Testis (tissue), 3 donors: Measurements from ENCODE around the gene DPH2. TPM values are rescaled to one million over a fixed set of nuclear protein-coding genes. Genes with fewer than 3 reads are reported as not detected.

Source experiments
- DNase-seq: peaks from one replicate; pipeline ENCODE4 v3.0.0-alpha.2; 2019
- H3K27ac ChIP-seq, 2 donors: fragments of 200-600 bp; sonication (generic); one replicate each; pipeline ENCODE4 v1.5.1; 2019
- H3K27me3 ChIP-seq: fragments of 200-600 bp; sonication (generic); one replicate; pipeline ENCODE4 v1.5.1; 2019
- H3K36me3 ChIP-seq: fragments of 200-600 bp; sonication (generic); one replicate; pipeline ENCODE4 v1.5.1; 2017; ENCODE audit warnings: low read depth; ENCODE audit errors: missing control alignments
- H3K4me1 ChIP-seq: fragments of 200-600 bp; sonication (generic); one replicate; pipeline ENCODE4 v1.5.1; 2019
- H3K4me3 ChIP-seq, 2 donors: fragments of 200-600 bp; sonication (generic); one replicate each; pipeline ENCODE4 v1.5.1; 2017 to 2019
- H3K9me3 ChIP-seq: fragments of 200-600 bp; sonication (generic); one replicate; pipeline ENCODE4 v1.5.1; 2017
- POLR2A ChIP-seq: fragments of 450-650 bp; IDR thresholded peaks from one replicate; pipeline ENCODE4 v1.6.1; 2017; ENCODE audit warnings: antibody characterized with exemption, mild to moderate bottlenecking, moderate library complexity
- WGBS, 2 donors: methylation state at CpG; one replicate each; pipeline ENCODE4 v1.1.5; 2018; 5-methylcytosine and 5-hydroxymethylcytosine counted together
- intact Hi-C: fragments of 100-400 bp; cut with DNase I; formaldehyde crosslinking; loops from one replicate; pipeline ENCODE4 v1.15.1; 2023; ENCODE audit warnings: low total_unique reads
- polyA plus RNA-seq: library from polyadenylated mRNA; stranded (reverse); fragments of 350-450 nt; fragmentation: Illumina TruSeq; extraction: RNeasy Lipid Tissue Mini Kit (QIAGEN cat#74804); gene quantifications from one replicate; pipeline ENCODE4 v1.2.3, GENCODE V29; 2014; ENCODE audit warnings: low read depth, low replicate concordance; ENCODE audit not compliant: insufficient read depth
- total RNA-seq, 2 donors: library from RNA; depleted of rRNA; stranded (reverse); fragments of >200 nt; gene quantifications; one replicate each; pipeline ENCODE4 v1.2.3, GENCODE V29; 2016
- TF ChIP-seq, protein P1 (sequence below), 3 experiments: fragments of 450-650 bp in 2 of 3; fragments of 200-600 bp in 1 of 3; sonication (generic) in 1 of 3; IDR thresholded peaks; one replicate each; pipeline ENCODE4 v1.5.1; 2016 to 2019; ENCODE audit warnings: antibody characterized with exemption in 3 of 3, mild to moderate bottlenecking in 2 of 3, moderate library complexity in 1 of 3

DPH2 gene
- total and polyA plus RNA-seq, 3 donors from 2014 or later: 27.6 to 44.7 (median 39.4) TPM

- Histone ChIP-seq H3K4me1 (peaks cover 5% of the 10 kb centered on the region), H3K9me3 (no peaks in the 10 kb centered on the region), H3K27me3 (no peaks in the 10 kb centered on the region), H3K36me3 (no peaks in the 10 kb centered on the region), H3K4me3 (no peak overlapping the region), H3K27ac (no peak overlapping the region)
- TF ChIP-seq POLR2A: no peak
- TF ChIP-seq, protein P1, sequence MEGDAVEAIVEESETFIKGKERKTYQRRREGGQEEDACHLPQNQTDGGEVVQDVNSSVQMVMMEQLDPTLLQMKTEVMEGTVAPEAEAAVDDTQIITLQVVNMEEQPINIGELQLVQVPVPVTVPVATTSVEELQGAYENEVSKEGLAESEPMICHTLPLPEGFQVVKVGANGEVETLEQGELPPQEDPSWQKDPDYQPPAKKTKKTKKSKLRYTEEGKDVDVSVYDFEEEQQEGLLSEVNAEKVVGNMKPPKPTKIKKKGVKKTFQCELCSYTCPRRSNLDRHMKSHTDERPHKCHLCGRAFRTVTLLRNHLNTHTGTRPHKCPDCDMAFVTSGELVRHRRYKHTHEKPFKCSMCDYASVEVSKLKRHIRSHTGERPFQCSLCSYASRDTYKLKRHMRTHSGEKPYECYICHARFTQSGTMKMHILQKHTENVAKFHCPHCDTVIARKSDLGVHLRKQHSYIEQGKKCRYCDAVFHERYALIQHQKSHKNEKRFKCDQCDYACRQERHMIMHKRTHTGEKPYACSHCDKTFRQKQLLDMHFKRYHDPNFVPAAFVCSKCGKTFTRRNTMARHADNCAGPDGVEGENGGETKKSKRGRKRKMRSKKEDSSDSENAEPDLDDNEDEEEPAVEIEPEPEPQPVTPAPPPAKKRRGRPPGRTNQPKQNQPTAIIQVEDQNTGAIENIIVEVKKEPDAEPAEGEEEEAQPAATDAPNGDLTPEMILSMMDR (IDR thresholded peaks at IDR 0.05): no peak
- no peak for DNase-seq
- intact Hi-C loops: no loop called here
- 85 to 90% methylated on average over 11 of the region's 11 CpGs for WGBS, 2 donors
These were observed 28.2 kb downstream of the DPH2 start for GRCh38 chr1:43998000-43998378.

DNA sequence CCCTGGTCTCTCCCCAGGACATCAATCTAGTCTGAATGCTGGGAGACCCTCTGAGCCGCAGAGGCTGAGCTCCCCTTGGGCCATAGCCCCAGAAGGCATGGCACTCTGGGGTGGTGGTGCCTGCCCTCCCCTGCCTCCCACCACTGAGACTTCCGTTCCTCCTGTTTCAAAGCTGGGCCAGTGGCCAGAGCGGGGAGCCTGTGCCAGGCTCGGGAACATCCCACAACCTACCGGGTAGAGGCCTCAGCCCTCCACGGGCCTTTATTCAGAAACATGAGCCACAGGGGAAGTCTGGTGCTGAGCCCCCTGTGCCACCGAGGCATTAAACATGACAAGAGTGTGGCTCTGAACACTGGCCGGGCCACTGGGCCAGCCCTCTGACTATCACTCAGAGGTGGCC, 29.6 kb downstream of the DPH2 start:
- no peak overlapping the region for H3K4me3 ChIP-seq

GRCh38 chr1:44000122-44000665, 30.4 kb downstream of the DPH2 start:
- Histone ChIP-seq H3K27ac (no peak overlapping the region), H3K27me3 (no peaks in the 10 kb centered on the region), H3K36me3 (no peaks in the 10 kb centered on the region), H3K9me3 (no peaks in the 10 kb centered on the region), H3K4me1 (peaks cover 5% of the 10 kb centered on the region), H3K4me3 (no peak overlapping the region)
- 64 to 88% methylated on average over 4 to 8 of the region's 8 CpGs for WGBS, 2 donors
- TF ChIP-seq, protein P1 (IDR thresholded peaks at IDR 0.05): no peak
- TF ChIP-seq POLR2A: no peak
- DNase-seq: no peak
- intact Hi-C loops: no loop called here

More for the DNA sequence above, 29.6 kb downstream of the DPH2 start:
- intact Hi-C loops: no loop called here
- 68 to 74% methylated on average over 5 to 8 of the region's 8 CpGs for WGBS, 2 donors
- Histone ChIP-seq H3K4me1 (peaks cover 5% of the 10 kb centered on the region), H3K9me3 (no peaks in the 10 kb centered on the region), H3K36me3 (no peaks in the 10 kb centered on the region), H3K27ac (no peak overlapping the region), H3K27me3 (no peaks in the 10 kb centered on the region)
- TF ChIP-seq, protein P1 (IDR thresholded peaks at IDR 0.05): no peak
- peak; percentile 60 for DNase-seq

- intact Hi-C loops: no loop called here
- Histone ChIP-seq H3K4me1 (peaks cover 5% of the 10 kb centered on the region), H3K27me3 (no peaks in the 10 kb centered on the region), H3K9me3 (no peaks in the 10 kb centered on the region), H3K4me3 (no peak overlapping the region), H3K36me3 (no peaks in the 10 kb centered on the region), H3K27ac (no peak overlapping the region)
- no peak for DNase-seq
- 87 to 88% methylated on average over 5 to 8 of the region's 8 CpGs for WGBS, 2 donors
- no peak for TF ChIP-seq POLR2A
- TF ChIP-seq, protein P1 (IDR thresholded peaks at IDR 0.05): no peak
These were observed 32.4 kb downstream of the DPH2 start for GRCh38 chr1:44002165-44002564.

GRCh38 chr1:44002606-44003157, 32.9 kb downstream of the DPH2 start:
- intact Hi-C loops: no loop called here
- no peak for TF ChIP-seq POLR2A
- 83 to 91% methylated on average over 2 to 14 of the region's 14 CpGs for WGBS, 2 donors
- no peak overlapping the region for H3K27ac ChIP-seq
- H3K27me3 ChIP-seq: no peaks in the 10 kb centered on the region
- no peak overlapping the region for H3K4me3 ChIP-seq
- peaks cover 5% of the 10 kb centered on the region for H3K4me1 ChIP-seq
- no peaks in the 10 kb centered on the region for H3K36me3 ChIP-seq
- DNase-seq: no peak
- no peaks in the 10 kb centered on the region for H3K9me3 ChIP-seq
